ENCODE data around the gene RGS5.

RGS5 gene

DNA sequence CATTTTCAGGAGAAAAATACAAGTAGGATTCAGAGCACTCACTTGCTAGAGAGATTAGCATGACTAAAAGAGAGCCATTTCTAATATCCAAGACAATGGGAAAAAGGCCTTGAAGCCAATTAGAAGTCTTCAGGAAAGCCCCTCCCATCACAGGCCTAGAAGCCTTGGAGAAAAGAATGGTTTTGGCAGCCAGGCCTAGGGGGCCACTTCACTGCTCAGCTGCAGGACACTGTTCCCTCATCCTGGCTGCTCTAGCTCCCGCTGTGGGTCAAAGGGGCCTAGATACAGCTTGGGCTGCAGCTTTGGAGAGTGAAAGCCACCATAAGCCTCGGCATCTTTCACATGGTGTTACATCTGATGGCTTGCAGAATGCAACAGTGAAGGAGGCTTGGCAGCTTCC lies 70.7 kb downstream of the RGS5 start:
- no peak overlapping the region for H3K4me3 ChIP-seq (ENCODE audit: severe bottlenecking)
- H3K4me1 ChIP-seq (ENCODE audit: insufficient read depth, poor library complexity, severe bottlenecking), result no peaks in the 10 kb centered on the region
- no peaks in the 10 kb centered on the region for H3K27me3 ChIP-seq (ENCODE audit: insufficient read depth, poor library complexity, severe bottlenecking)
- H3K27ac ChIP-seq (ENCODE audit: poor library complexity, severe bottlenecking), result no peak overlapping the region
- no peaks in the 10 kb centered on the region for H3K36me3 ChIP-seq (ENCODE audit: low read depth)
- peaks cover 2% of the 10 kb centered on the region for H3K9me3 ChIP-seq (ENCODE audit: severe bottlenecking)
- no peak for ATAC-seq (ENCODE audit: low read depth)
- no peak for TF ChIP-seq CTCF (IDR thresholded peaks at IDR 0.05; ENCODE audit: poor library complexity, severe bottlenecking)
- no peak for DNase-seq (ENCODE audit: low spot score)

- no peak for TF ChIP-seq CTCF (IDR thresholded peaks at IDR 0.05; ENCODE audit: poor library complexity, severe bottlenecking)
Measured at GRCh38 chr1:163130225-163130856, 72.4 kb downstream of the RGS5 start.

DNA sequence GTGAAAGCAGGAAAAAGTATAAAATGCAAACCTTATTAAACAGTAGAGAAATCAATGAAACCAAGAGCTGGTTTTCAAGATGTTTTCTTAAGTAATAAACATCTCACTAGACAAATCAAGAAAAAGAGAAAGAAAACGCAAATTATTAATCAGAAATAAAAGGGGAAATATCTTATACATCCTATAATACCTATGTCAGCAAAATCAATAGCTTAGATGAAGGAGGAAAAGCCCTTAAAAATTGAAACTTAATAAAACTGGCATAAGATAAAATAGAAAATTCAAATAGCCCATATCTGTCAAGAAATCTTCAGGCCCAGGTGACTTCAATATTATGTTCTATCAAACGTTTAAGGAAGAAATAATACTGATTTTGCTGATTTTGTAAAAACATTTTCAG lies 74.4 kb downstream of the RGS5 start:
- H3K27ac ChIP-seq (ENCODE audit: poor library complexity, severe bottlenecking), result no peak overlapping the region
- H3K36me3 ChIP-seq (ENCODE audit: low read depth), result no peaks in the 10 kb centered on the region

More at GRCh38 chr1:163130225-163130856, 72.4 kb downstream of the RGS5 start:
- Histone ChIP-seq H3K4me1 (ENCODE audit: insufficient read depth, poor library complexity, severe bottlenecking) (no peaks in the 10 kb centered on the region), H3K4me3 (ENCODE audit: severe bottlenecking) (no peak overlapping the region), H3K9me3 (ENCODE audit: severe bottlenecking) (peaks cover 2% of the 10 kb centered on the region), H3K27ac (ENCODE audit: poor library complexity, severe bottlenecking) (no peak overlapping the region), H3K36me3 (ENCODE audit: low read depth) (no peaks in the 10 kb centered on the region), H3K27me3 (ENCODE audit: insufficient read depth, poor library complexity, severe bottlenecking) (no peaks in the 10 kb centered on the region)
- no peak for DNase-seq (ENCODE audit: low spot score)
- no peak for ATAC-seq (ENCODE audit: low read depth)

GRCh38 chr1:163124812-163125211 lies 77.9 kb downstream of the RGS5 start:
- Histone ChIP-seq H3K9me3 (ENCODE audit: severe bottlenecking) (peaks cover under 1% of the 10 kb centered on the region), H3K4me1 (ENCODE audit: insufficient read depth, poor library complexity, severe bottlenecking) (no peaks in the 10 kb centered on the region), H3K27me3 (ENCODE audit: insufficient read depth, poor library complexity, severe bottlenecking) (no peaks in the 10 kb centered on the region), H3K27ac (ENCODE audit: poor library complexity, severe bottlenecking) (no peak overlapping the region), H3K36me3 (ENCODE audit: low read depth) (no peaks in the 10 kb centered on the region), H3K4me3 (ENCODE audit: severe bottlenecking) (no peak overlapping the region)
- ATAC-seq (ENCODE audit: low read depth) (no peak), DNase-seq (ENCODE audit: low spot score) (no peak)
- TF ChIP-seq CTCF (IDR thresholded peaks at IDR 0.05; ENCODE audit: poor library complexity, severe bottlenecking), result no peak

More for the DNA sequence above, 74.4 kb downstream of the RGS5 start:
- TF ChIP-seq CTCF (IDR thresholded peaks at IDR 0.05; ENCODE audit: poor library complexity, severe bottlenecking), result no peak
- Histone ChIP-seq H3K4me1 (ENCODE audit: insufficient read depth, poor library complexity, severe bottlenecking) (no peaks in the 10 kb centered on the region), H3K27me3 (ENCODE audit: insufficient read depth, poor library complexity, severe bottlenecking) (no peaks in the 10 kb centered on the region), H3K4me3 (ENCODE audit: severe bottlenecking) (no peak overlapping the region), H3K9me3 (ENCODE audit: severe bottlenecking) (peaks cover 2% of the 10 kb centered on the region)
- DNase-seq (ENCODE audit: low spot score), result no peak
- no peak for ATAC-seq (ENCODE audit: low read depth)

GRCh38 chr1:163120372-163120771 lies 82.3 kb downstream of the RGS5 start:
- Histone ChIP-seq H3K4me1 (ENCODE audit: insufficient read depth, poor library complexity, severe bottlenecking) (no peaks in the 10 kb centered on the region), H3K27ac (ENCODE audit: poor library complexity, severe bottlenecking) (no peak overlapping the region), H3K36me3 (ENCODE audit: low read depth) (no peaks in the 10 kb centered on the region), H3K27me3 (ENCODE audit: insufficient read depth, poor library complexity, severe bottlenecking) (no peaks in the 10 kb centered on the region), H3K9me3 (ENCODE audit: severe bottlenecking) (no peaks in the 10 kb centered on the region), H3K4me3 (ENCODE audit: severe bottlenecking) (no peak overlapping the region)
- no peak for ATAC-seq (ENCODE audit: low read depth)
- DNase-seq (ENCODE audit: low spot score), result no peak
- TF ChIP-seq CTCF (IDR thresholded peaks at IDR 0.05; ENCODE audit: poor library complexity, severe bottlenecking), result no peak
